HEK293 (cell line): ENCODE data around the gene CCT3.

Experiments
- CTCF ChIA-PET: fragments of 350-600 bp; formaldehyde crosslinking; extraction: SDS; loops from one replicate; lab custom pipeline; 2021; ENCODE audit warnings: antibody characterized with exemption; lab: Yijun Ruan, JAX
- POLR2A ChIA-PET: fragments of 300-600 bp; formaldehyde crosslinking; extraction: SDS; loops from one replicate; lab custom pipeline; 2020; ENCODE audit warnings: antibody characterized with exemption, inconsistent platforms; lab: Yijun Ruan, JAX
- H3K27ac ChIP-seq: fragments of 200-500 bp; sonication (Bioruptor generic); 2 replicates; pipeline ENCODE4 v1.5.1; 2014; ENCODE audit warnings: low read depth, low read length, control low read depth, inconsistent platforms; ENCODE audit errors: extremely low read depth
- H3K36me3 ChIP-seq, 2 experiments: fragments of 200-500 bp in 1 of 2; sonication (Bioruptor generic) in 1 of 2; 1 replicate in 1 of 2; 2 replicates in 1 of 2; pipeline ENCODE4 v1.5.1; 2014 to 2017; ENCODE audit warnings: inconsistent platforms in 2 of 2, low read length in 2 of 2; ENCODE audit not compliant: control insufficient read depth in 2 of 2, insufficient read depth in 1 of 2
- H3K4me1 ChIP-seq: fragments of 200-500 bp; sonication (Bioruptor generic); 2 replicates; pipeline ENCODE4 v1.5.1; 2014; ENCODE audit warnings: mild to moderate bottlenecking, low read length, inconsistent platforms; ENCODE audit not compliant: control insufficient read depth, insufficient read depth
- H3K4me3 ChIP-seq: 2 replicates; pipeline ENCODE4 v1.5.1; 2011; ENCODE audit warnings: low read depth, mild to moderate bottlenecking, control low read depth, low read length, moderate library complexity
- H3K9me3 ChIP-seq: fragments of 200-500 bp; sonication (Bioruptor generic); 2 replicates; pipeline ENCODE4 v1.5.1; 2014; ENCODE audit warnings: low read depth, low read length, inconsistent platforms; ENCODE audit not compliant: control insufficient read depth, insufficient read depth
- IKZF3 ChIP-seq: fragments of 450-650 bp; IDR thresholded peaks from 2 replicates; pipeline ENCODE4 v1.5.0; 2018; ENCODE audit warnings: missing biosample characterization, mild to moderate bottlenecking, missing genetic modification characterization, moderate library complexity
- KLF1 ChIP-seq: fragments of 450-650 bp; formaldehyde crosslinking; IDR thresholded peaks from 2 replicates; pipeline ENCODE4 v1.5.1; 2016; ENCODE audit warnings: missing biosample characterization, missing genetic modification characterization
- KLF16 ChIP-seq: fragments of 450-650 bp; formaldehyde crosslinking; IDR thresholded peaks from 2 replicates; pipeline ENCODE4 v1.5.1; 2017; ENCODE audit warnings: missing biosample characterization, missing genetic modification characterization
- KLF7 ChIP-seq: fragments of 450-650 bp; formaldehyde crosslinking; IDR thresholded peaks from 2 replicates; pipeline ENCODE4 v1.5.1; 2016; ENCODE audit warnings: missing biosample characterization, missing genetic modification characterization, borderline replicate concordance
- MYNN ChIP-seq: fragments of 450-650 bp; formaldehyde crosslinking; IDR thresholded peaks from 2 replicates; pipeline ENCODE4 v1.5.1; 2016; ENCODE audit warnings: missing biosample characterization, missing genetic modification characterization, borderline replicate concordance
- REPIN1 ChIP-seq: fragments of 450-650 bp; formaldehyde crosslinking; IDR thresholded peaks from 2 replicates; pipeline ENCODE4 v1.5.1; 2017; ENCODE audit warnings: missing biosample characterization, missing genetic modification characterization, low read depth
- TRIM28 ChIP-seq: IDR thresholded peaks from 2 replicates; pipeline ENCODE4 v1.6.1; 2011; ENCODE audit warnings: low read length, control low read depth, borderline replicate concordance
- ZBTB17 ChIP-seq: fragments of 450-650 bp; formaldehyde crosslinking; IDR thresholded peaks from 2 replicates; pipeline ENCODE4 v1.5.1; 2016; ENCODE audit warnings: missing biosample characterization, missing genetic modification characterization
- ZBTB8A ChIP-seq: fragments of 450-650 bp; formaldehyde crosslinking; IDR thresholded peaks from 2 replicates; pipeline ENCODE4 v1.5.1; 2016; ENCODE audit warnings: missing biosample characterization, missing genetic modification characterization
- ZNF10 ChIP-seq: fragments of 450-650 bp; formaldehyde crosslinking; IDR thresholded peaks from 2 replicates; pipeline ENCODE4 v1.5.1; 2017; ENCODE audit warnings: missing biosample characterization, missing genetic modification characterization
- ZNF138 ChIP-seq: fragments of 450-650 bp; formaldehyde crosslinking; IDR thresholded peaks from 2 replicates; pipeline ENCODE4 v1.5.1; 2016; ENCODE audit warnings: missing biosample characterization, missing genetic modification characterization, borderline replicate concordance
- ZNF169 ChIP-seq: fragments of 450-650 bp; formaldehyde crosslinking; IDR thresholded peaks from 2 replicates; pipeline ENCODE4 v1.5.1; 2016; ENCODE audit warnings: missing biosample characterization, missing genetic modification characterization
- ZNF248 ChIP-seq: fragments of 450-650 bp; formaldehyde crosslinking; IDR thresholded peaks from 2 replicates; pipeline ENCODE4 v1.5.1; 2017; ENCODE audit warnings: missing biosample characterization, missing genetic modification characterization
- ZNF426 ChIP-seq: fragments of 450-650 bp; formaldehyde crosslinking; IDR thresholded peaks from 2 replicates; pipeline ENCODE4 v1.5.1; 2017; ENCODE audit warnings: missing biosample characterization, missing genetic modification characterization, mild to moderate bottlenecking, inconsistent platforms, moderate library complexity
- ZNF610 ChIP-seq: fragments of 450-650 bp; formaldehyde crosslinking; IDR thresholded peaks from 2 replicates; pipeline ENCODE4 v1.5.1; 2016; ENCODE audit warnings: missing biosample characterization, missing genetic modification characterization, borderline replicate concordance
- ZNF658 ChIP-seq: fragments of 450-650 bp; formaldehyde crosslinking; IDR thresholded peaks from 2 replicates; pipeline ENCODE4; 2016; ENCODE audit warnings: missing biosample characterization, missing genetic modification characterization
- ZNF747 ChIP-seq: fragments of 450-650 bp; formaldehyde crosslinking; IDR thresholded peaks from 2 replicates; pipeline ENCODE4 v1.5.1; 2016; ENCODE audit warnings: missing biosample characterization, missing genetic modification characterization
- ZNF76 ChIP-seq: fragments of 450-650 bp; formaldehyde crosslinking; IDR thresholded peaks from 2 replicates; pipeline ENCODE4; 2016; ENCODE audit warnings: low read depth, missing biosample characterization, missing genetic modification characterization, borderline replicate concordance
- ZSCAN23 ChIP-seq: fragments of 450-650 bp; formaldehyde crosslinking; IDR thresholded peaks from 2 replicates; pipeline ENCODE4 v1.5.1; 2016; ENCODE audit warnings: missing biosample characterization, missing genetic modification characterization
- TF ChIP-seq, protein P1 (sequence below): fragments of 450-650 bp; formaldehyde crosslinking; IDR thresholded peaks from 2 replicates; pipeline ENCODE4; 2016; ENCODE audit warnings: missing biosample characterization, missing genetic modification characterization
- TF ChIP-seq, protein P2 (sequence below): fragments of 450-650 bp; formaldehyde crosslinking; IDR thresholded peaks from 2 replicates; pipeline ENCODE4 v1.5.1; 2017; ENCODE audit warnings: missing biosample characterization, missing genetic modification characterization
- TF ChIP-seq, protein P3 (sequence below): fragments of 450-650 bp; formaldehyde crosslinking; IDR thresholded peaks from 2 replicates; pipeline ENCODE4 v1.5.1; 2016; ENCODE audit warnings: missing biosample characterization, missing genetic modification characterization
- TF ChIP-seq, protein P4 (sequence below): fragments of 450-650 bp; formaldehyde crosslinking; IDR thresholded peaks from 2 replicates; pipeline ENCODE4 v1.5.1; 2017; ENCODE audit warnings: missing biosample characterization, missing genetic modification characterization
- TF ChIP-seq, protein P5 (sequence below): fragments of 450-650 bp; formaldehyde crosslinking; IDR thresholded peaks from 2 replicates; pipeline ENCODE4 v1.5.1; 2017; ENCODE audit warnings: missing biosample characterization, missing genetic modification characterization
- TF ChIP-seq, protein P6 (sequence below): fragments of 450-650 bp; formaldehyde crosslinking; IDR thresholded peaks from 2 replicates; pipeline ENCODE4 v1.5.1; 2016; ENCODE audit warnings: missing biosample characterization, missing genetic modification characterization

The CCT3 gene

DNA sequence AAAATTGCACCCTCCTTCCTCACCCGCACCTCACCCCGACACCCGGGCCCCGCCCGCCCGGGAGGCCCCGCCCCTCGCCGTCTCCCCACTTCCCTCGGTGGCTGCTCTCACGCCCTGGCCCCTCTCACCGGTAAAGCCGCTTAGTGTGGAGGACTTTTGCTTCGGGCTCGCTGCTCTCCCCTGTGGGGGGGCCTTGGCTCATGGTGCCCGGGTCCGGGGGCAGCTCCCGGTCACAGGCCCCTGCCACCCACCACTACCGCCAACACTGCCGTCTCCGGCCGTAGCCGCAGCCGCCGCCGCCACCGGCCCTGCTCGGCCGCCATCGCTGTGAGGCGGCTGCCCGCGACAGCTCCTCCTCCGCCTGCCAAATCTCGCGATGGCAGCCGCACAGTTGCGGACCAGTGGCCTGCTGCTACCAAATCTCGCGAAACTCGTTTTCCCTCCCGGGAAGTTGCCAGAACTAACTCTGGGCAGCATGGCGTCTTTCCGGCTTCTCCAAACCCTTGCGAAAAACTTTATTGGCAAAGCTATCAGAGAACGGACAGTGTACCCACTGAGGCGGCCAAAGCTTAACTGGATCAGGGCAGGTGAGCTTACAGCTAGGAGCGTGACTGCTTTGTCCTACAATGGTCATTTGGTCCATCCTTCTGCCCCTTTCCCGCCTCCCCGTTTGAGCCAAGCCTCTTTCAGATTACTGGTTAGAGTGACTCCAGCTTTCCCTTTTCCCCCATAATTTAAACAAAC is 55.4 kb downstream of the CCT3 start, which contains the start of gene SMG5 (continued):
- TF ChIP-seq, protein P1, sequence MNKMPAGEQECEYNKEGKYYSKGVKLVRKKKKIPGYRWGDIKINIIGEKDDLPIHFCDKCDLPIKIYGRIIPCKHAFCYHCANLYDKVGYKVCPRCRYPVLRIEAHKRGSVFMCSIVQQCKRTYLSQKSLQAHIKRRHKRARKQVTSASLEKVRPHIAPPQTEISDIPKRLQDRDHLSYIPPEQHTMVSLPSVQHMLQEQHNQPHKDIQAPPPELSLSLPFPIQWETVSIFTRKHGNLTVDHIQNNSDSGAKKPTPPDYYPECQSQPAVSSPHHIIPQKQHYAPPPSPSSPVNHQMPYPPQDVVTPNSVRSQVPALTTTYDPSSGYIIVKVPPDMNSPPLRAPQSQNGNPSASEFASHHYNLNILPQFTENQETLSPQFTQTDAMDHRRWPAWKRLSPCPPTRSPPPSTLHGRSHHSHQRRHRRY (tag by site-specific recombination) = no peak
- TF ChIP-seq ZNF426 (no peak), ZNF138 (tag by site-specific recombination) (no peak), ZNF658 (no peak), KLF1 (tag by site-specific recombination) (no peak), ZNF169 (tag by site-specific recombination) (no peak; the same call in 1 of the 2 replicates), ZNF10 (peak; percentile 83), ZSCAN23 (tag by site-specific recombination) (0 out of 2 replicates have a peak, but pooled peaks have one; percentile 78), TRIM28 (peak; percentile 71), ZNF747 (tag by site-specific recombination) (no peak), ZNF610 (tag by site-specific recombination) (peak; percentile 76)
- TF ChIP-seq, protein P2, sequence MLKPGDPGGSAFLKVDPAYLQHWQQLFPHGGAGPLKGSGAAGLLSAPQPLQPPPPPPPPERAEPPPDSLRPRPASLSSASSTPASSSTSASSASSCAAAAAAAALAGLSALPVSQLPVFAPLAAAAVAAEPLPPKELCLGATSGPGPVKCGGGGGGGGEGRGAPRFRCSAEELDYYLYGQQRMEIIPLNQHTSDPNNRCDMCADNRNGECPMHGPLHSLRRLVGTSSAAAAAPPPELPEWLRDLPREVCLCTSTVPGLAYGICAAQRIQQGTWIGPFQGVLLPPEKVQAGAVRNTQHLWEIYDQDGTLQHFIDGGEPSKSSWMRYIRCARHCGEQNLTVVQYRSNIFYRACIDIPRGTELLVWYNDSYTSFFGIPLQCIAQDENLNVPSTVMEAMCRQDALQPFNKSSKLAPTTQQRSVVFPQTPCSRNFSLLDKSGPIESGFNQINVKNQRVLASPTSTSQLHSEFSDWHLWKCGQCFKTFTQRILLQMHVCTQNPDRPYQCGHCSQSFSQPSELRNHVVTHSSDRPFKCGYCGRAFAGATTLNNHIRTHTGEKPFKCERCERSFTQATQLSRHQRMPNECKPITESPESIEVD (tag by site-specific recombination) = no peak; the same call in none of the 2 replicates
- TF ChIP-seq, protein P3, sequence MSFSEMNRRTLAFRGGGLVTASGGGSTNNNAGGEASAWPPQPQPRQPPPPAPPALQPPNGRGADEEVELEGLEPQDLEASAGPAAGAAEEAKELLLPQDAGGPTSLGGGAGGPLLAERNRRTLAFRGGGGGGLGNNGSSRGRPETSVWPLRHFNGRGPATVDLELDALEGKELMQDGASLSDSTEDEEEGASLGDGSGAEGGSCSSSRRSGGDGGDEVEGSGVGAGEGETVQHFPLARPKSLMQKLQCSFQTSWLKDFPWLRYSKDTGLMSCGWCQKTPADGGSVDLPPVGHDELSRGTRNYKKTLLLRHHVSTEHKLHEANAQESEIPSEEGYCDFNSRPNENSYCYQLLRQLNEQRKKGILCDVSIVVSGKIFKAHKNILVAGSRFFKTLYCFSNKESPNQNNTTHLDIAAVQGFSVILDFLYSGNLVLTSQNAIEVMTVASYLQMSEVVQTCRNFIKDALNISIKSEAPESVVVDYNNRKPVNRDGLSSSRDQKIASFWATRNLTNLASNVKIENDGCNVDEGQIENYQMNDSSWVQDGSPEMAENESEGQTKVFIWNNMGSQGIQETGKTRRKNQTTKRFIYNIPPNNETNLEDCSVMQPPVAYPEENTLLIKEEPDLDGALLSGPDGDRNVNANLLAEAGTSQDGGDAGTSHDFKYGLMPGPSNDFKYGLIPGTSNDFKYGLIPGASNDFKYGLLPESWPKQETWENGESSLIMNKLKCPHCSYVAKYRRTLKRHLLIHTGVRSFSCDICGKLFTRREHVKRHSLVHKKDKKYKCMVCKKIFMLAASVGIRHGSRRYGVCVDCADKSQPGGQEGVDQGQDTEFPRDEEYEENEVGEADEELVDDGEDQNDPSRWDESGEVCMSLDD (tag by site-specific recombination) = 0 out of 2 replicates have a peak, but pooled peaks have one; percentile 28
- TF ChIP-seq, protein P4, sequence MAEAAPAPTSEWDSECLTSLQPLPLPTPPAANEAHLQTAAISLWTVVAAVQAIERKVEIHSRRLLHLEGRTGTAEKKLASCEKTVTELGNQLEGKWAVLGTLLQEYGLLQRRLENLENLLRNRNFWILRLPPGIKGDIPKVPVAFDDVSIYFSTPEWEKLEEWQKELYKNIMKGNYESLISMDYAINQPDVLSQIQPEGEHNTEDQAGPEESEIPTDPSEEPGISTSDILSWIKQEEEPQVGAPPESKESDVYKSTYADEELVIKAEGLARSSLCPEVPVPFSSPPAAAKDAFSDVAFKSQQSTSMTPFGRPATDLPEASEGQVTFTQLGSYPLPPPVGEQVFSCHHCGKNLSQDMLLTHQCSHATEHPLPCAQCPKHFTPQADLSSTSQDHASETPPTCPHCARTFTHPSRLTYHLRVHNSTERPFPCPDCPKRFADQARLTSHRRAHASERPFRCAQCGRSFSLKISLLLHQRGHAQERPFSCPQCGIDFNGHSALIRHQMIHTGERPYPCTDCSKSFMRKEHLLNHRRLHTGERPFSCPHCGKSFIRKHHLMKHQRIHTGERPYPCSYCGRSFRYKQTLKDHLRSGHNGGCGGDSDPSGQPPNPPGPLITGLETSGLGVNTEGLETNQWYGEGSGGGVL = 0 out of 2 replicates have a peak, but pooled peaks have one; percentile 24

DNA sequence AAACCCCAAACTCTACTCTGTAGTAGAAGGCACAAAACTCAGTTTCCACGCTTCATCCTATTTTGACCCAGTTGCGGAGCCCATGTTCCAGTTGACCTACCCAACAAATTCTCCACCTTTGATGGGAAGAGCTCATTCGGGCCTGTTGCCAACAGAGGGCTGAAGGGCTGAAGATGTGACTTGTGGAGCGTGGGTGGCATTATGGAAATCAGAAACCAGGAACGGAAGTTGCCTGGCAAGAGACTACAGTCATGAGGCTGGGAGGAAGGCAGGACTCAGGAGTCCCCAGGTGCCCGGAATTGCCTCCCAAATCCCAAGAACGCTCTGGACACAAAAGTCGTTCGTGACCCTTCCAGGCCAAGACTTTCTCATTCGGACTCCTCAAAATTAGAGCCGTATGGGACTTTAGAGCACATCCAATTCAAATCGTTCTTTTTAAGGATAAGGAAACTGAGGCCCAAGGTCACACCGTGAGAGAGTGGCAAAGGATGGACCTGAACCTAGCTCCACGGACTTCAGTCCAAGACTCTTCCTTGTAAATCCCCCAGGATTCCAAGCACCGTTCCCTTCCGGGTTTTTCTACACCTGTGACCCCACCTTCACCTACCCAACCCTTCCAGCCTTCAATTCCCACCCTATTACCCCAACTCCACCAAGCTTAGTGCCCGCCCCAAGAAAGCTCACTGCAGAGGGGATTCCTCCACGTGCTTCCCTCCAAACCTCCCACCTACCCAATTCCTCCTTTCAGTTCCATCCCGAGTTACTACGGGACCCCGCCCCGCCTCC is 56.2 kb downstream of the CCT3 start:
- H3K27ac ChIP-seq = peak overlapping the region; percentile 67
- H3K36me3 ChIP-seq = peaks cover 14 to 60% of the 10 kb centered on the region in 2 experiments; a peak in 2 of 3 replicates
- no peaks in the 10 kb centered on the region for H3K9me3 ChIP-seq
- peaks cover 4% of the 10 kb centered on the region; the same call in 1 of the 2 replicates for H3K4me1 ChIP-seq
- H3K4me3 ChIP-seq = peak overlapping the region; percentile 91
- POLR2A ChIA-PET = interaction anchor here (0.5 to 2.3 kb wide), 19 partner anchors 8 to 199 kb away, joined by 3 to 19 read pairs (median 4); partner anchors contain the start of genes CCT3, GLMP, PMF1 and TSACC
- CTCF ChIA-PET = interaction anchor here (1.0 to 2.2 kb wide), 6 partner anchors 10 to 185 kb away, joined by 3 to 9 read pairs (median 6); no protein-coding TSS in a partner anchor
- TF ChIP-seq IKZF3 (tag by site-specific recombination) (0 out of 2 replicates have a peak, but pooled peaks have one; percentile 54), KLF16 (tag by site-specific recombination) (peak; percentile 77; the same call in 1 of the 2 replicates), ZBTB17 (tag by site-specific recombination) (0 out of 2 replicates have a peak, but pooled peaks have one; percentile 37), ZBTB8A (peak; percentile 87), ZNF76 (peak; percentile 95), ZSCAN23 (tag by site-specific recombination) (no peak), ZNF248 (tag by site-specific recombination) (no peak), KLF7 (tag by site-specific recombination) (peak; percentile 60; the same call in 1 of the 2 replicates), MYNN (peak; percentile 10; the same call in 1 of the 2 replicates), REPIN1 (tag by site-specific recombination) (peak; percentile 32; the same call in 1 of the 2 replicates)
- TF ChIP-seq, protein P5, sequence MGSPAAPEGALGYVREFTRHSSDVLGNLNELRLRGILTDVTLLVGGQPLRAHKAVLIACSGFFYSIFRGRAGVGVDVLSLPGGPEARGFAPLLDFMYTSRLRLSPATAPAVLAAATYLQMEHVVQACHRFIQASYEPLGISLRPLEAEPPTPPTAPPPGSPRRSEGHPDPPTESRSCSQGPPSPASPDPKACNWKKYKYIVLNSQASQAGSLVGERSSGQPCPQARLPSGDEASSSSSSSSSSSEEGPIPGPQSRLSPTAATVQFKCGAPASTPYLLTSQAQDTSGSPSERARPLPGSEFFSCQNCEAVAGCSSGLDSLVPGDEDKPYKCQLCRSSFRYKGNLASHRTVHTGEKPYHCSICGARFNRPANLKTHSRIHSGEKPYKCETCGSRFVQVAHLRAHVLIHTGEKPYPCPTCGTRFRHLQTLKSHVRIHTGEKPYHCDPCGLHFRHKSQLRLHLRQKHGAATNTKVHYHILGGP = no peak
- TF ChIP-seq, protein P6, sequence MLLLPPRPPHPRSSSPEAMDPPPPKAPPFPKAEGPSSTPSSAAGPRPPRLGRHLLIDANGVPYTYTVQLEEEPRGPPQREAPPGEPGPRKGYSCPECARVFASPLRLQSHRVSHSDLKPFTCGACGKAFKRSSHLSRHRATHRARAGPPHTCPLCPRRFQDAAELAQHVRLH (tag by site-specific recombination) = peak; percentile 82
